ENCODE data around the gene SLC1A6. TPM values are rescaled to one million over a fixed set of nuclear protein-coding genes. Genes with fewer than 3 reads are reported as not detected.

The SLC1A6 gene
- total and polyA plus RNA-seq, 9 of the 15 experiments (the other 6 are each of a cell fraction or from before 2014, with no cell fraction given): not detected

- no peak for TF ChIP-seq RBM39 (optimal IDR thresholded peaks at IDR 0.05; ENCODE audit: low read depth, low read length)
- no peak for TF ChIP-seq BCLAF1 (IDR thresholded peaks at IDR 0.05; ENCODE audit: borderline replicate concordance in 1 of 2, control insufficient read depth in 1 of 2, low read depth in 2 of 2, low read length in 1 of 2)
- TF ChIP-seq TARDBP (IDR thresholded peaks at IDR 0.05): no peak
- no peak for TF ChIP-seq ZNF197 (CRISPR knock-in tag; IDR thresholded peaks at IDR 0.05; ENCODE audit: low read depth)
- no peak for TF ChIP-seq ERF (CRISPR knock-in tag; IDR thresholded peaks at IDR 0.05)
- no peak for TF ChIP-seq BACH1 (tag; IDR thresholded peaks at IDR 0.05)
Observed at GRCh38 chr19:14997981-14998380, 18.3 kb upstream of the SLC1A6 start (continued).

GRCh38 chr19:14992780-14993179 is 13.1 kb upstream of the SLC1A6 start:
- CTCF ChIA-PET (ENCODE audit: low intra/inter-chr PET ratio): no interaction called here
- Histone ChIP-seq H3K4me2 (ENCODE audit: insufficient read depth, low read length) (no peak overlapping the region), H3K9ac (ENCODE audit: insufficient read depth in 1 of 2, low read depth in 2 of 2, low read length in 2 of 2) (no peak overlapping the region), H3K9me1 (ENCODE audit: control insufficient read depth, insufficient read depth, low read length) (no peaks in the 10 kb centered on the region), H3K4me3 (no peak overlapping the region), H3K79me2 (ENCODE audit: control insufficient read depth, insufficient read depth, low read length) (no peaks in the 10 kb centered on the region), H2AFZ (ENCODE audit: low read depth, low read length) (no peak overlapping the region), H3K27ac (ENCODE audit: extremely low read depth, low read depth, low read length) (no peak overlapping the region), H3K36me3 (ENCODE audit: control insufficient read depth, insufficient read depth, low read length) (no peaks in the 10 kb centered on the region), H3K4me1 (replicated peaks in 1 of 2; ENCODE audit: control insufficient read depth in 2 of 2, insufficient read depth in 2 of 2, low read length in 2 of 2) (no peaks in the 10 kb centered on the region), H3K9me3 (replicated peaks; ENCODE audit: control insufficient read depth, insufficient read depth, low read depth, low read length) (no peaks in the 10 kb centered on the region), H4K20me1 (replicated peaks; ENCODE audit: control insufficient read depth, insufficient read depth, low read length) (no peaks in the 10 kb centered on the region), H3K27me3 (ENCODE audit: control insufficient read depth in 2 of 2, insufficient read depth in 2 of 2, low read length in 2 of 2) (peaks cover 0 to 22% of the 10 kb centered on the region in 2 experiments; a peak in 1 of 5 replicates)
- intact Hi-C loops (cut with micrococcal nuclease): no loop called here
- DNase-seq (ENCODE audit: extremely low read depth in 1 of 4, low spot score in 3 of 4) (no peak), FAIRE-seq (no peak), ATAC-seq (no peak)
- POLR2A ChIA-PET: no interaction called here
- WGBS (ENCODE audit: insufficient coverage, low coverage, missing lambda C conversion rate): under 1% methylated on average over 11 of the region's 11 CpGs
- no TSS peak for BruUV-seq (replicated peaks)
- in situ Hi-C loops (cut with MboI): no loop called here
- TF ChIP-seq ZNF551 (CRISPR knock-in tag; IDR thresholded peaks at IDR 0.05) (no peak), SMAD1 (IDR thresholded peaks at IDR 0.05; ENCODE audit: low read depth, low read length, partially characterized antibody) (no peak), CREB5 (CRISPR knock-in tag; IDR thresholded peaks at IDR 0.05) (no peak), FOXP4 (CRISPR knock-in tag; IDR thresholded peaks at IDR 0.05; ENCODE audit: borderline replicate concordance) (no peak), HDAC8 (tag; IDR thresholded peaks at IDR 0.05) (no peak), MEF2A (IDR thresholded peaks at IDR 0.05; ENCODE audit: control insufficient read depth, low read depth, low read length) (no peak), ZBTB9 (CRISPR knock-in tag; IDR thresholded peaks at IDR 0.05) (no peak), CC2D1A (IDR thresholded peaks at IDR 0.05) (no peak)
